GM12874 (cell line): ENCODE measurements around the gene NR6A1.

ENCODE experiments used
- TF ChIP-seq, protein P1 (sequence below): IDR thresholded peaks from 2 replicates; pipeline ENCODE4 v1.5.1; 2011; ENCODE audit warnings: low read depth, mild to moderate bottlenecking, control low read depth, low read length, moderate library complexity; ENCODE audit not compliant: insufficient read depth

Gene NR6A1

DNA sequence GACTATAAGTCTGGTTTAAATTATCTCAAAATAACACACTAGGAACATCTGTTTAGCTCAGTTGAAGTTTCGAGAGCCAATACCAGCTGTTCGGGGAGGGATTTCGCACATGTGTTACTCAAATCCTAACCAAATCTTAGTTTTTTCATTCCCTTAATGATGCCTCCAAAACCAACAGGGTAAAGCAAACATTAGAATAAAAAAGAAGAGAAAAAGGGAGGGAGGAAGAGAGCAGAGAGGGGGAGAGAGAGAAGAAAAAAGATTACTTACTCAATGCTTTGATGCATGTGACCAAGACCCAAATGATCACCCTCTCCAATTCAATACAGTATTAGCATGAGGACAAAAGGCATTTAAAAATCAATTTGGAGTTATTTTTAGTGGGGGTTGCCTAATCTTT is 177.9 kb downstream of the NR6A1 start:
- TF ChIP-seq, protein P1, sequence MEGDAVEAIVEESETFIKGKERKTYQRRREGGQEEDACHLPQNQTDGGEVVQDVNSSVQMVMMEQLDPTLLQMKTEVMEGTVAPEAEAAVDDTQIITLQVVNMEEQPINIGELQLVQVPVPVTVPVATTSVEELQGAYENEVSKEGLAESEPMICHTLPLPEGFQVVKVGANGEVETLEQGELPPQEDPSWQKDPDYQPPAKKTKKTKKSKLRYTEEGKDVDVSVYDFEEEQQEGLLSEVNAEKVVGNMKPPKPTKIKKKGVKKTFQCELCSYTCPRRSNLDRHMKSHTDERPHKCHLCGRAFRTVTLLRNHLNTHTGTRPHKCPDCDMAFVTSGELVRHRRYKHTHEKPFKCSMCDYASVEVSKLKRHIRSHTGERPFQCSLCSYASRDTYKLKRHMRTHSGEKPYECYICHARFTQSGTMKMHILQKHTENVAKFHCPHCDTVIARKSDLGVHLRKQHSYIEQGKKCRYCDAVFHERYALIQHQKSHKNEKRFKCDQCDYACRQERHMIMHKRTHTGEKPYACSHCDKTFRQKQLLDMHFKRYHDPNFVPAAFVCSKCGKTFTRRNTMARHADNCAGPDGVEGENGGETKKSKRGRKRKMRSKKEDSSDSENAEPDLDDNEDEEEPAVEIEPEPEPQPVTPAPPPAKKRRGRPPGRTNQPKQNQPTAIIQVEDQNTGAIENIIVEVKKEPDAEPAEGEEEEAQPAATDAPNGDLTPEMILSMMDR: no peak

DNA sequence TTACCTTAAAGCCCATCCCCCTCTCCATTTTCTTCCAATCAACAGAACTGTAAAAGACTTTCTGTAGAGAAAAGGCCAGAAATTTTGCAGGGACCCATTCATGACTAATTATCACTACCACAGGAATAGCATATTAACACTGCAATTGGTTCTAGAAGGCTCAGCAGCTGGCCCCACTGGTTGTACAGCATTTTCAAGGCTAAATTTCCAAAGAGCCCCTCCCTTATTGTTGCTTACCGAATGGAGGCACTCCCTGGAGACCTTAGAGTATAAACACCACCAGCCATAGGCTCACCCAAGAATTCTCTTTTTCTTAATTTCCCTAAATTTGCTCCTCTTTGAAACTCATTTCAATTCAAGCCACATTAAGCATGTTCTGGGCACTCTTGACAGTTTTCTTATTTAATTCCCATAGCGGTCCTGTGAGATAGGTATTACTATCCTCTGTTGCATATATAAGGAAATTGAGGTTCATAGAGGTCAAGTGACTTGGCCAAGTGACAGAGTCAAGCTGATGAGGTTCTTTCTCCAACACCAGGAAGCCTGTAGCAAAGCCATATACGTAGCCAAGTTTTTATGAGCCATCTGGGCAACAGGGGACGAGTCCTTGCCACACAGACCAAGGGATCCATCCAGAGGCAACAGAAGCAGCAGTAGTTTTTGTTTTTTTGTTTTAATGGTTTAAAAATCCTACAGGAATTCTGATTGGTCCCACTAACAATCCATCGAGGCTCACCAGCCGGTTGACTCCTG is 180.0 kb downstream of the NR6A1 start:
- TF ChIP-seq, protein P1: no peak

DNA sequence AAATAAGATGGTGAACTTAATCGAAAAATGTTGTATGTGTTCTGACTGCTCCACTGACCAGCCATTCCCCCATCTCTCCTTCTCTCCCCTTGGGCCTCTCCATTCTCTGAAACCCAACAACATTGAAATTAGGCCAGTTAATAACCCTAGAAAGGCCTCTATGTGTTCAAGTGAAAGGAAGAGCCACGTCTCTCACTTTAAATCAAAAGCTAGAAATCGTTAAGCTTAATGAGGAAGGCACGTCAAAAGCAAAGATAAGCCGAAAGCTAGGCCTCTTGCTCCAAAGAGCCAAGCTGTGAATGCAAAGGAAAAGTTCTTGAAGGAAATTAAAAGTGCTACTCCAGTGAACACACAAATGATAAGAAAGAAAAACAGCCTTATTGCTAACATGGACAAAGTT is 186.5 kb downstream of the NR6A1 start:
- TF ChIP-seq, protein P1: no peak

DNA sequence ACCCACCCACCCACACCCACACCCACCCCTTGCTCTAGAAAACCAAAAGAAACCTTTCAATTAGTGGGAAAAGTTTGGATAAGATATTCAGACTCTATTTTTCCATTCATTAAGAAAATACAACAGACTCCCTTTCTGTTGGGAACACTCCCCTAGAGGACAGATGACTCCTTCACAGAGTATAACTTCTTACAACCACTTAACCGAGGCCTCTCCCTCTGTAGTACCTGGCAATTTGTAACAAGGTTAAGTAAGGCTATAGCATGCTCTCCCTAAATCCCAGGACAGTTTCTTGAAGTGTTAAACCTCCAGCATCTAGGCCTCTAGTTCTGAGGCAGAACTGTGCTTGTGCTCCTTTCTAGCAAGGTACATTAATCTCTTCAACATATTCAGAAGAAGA is 188.0 kb downstream of the NR6A1 start:
- TF ChIP-seq, protein P1: no peak

DNA sequence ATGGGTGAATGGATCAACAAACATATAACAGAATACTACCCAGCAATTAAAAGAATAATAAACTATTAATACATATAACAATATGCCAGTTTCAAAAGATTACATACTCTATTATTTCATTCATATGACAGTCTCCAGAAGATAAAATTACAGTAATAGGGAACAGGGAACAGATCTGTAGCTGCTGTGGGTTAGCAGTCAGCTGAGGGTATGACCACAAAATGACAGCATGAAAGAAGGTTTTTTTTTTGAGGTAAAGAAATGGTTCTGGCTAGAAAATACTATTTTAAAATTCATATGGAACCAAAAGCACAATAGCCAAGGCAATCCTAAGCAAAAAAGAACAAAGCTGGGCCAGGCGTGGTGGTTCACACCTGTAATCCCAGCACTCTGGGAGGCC is 190.9 kb downstream of the NR6A1 start:
- TF ChIP-seq, protein P1: no peak

DNA sequence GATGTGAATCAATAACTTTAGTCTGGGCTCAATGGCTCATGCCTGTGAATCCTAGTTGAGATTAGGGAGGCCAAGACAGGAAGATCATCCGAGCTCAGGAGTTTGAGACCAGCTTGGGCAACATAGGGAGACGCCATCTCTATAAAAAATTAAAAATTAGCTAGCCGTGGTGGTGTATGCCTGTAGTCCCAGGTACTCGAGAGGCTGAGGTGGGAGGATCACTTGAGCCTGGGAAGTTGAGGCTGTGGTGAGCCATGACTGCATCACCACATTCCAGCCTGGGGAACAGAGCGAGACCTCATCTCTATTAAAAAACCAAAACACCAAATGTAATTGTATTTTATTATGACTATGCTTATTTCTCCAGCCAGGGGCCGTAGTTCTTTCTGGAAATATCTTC is 194.4 kb downstream of the NR6A1 start:
- TF ChIP-seq, protein P1: no peak

DNA sequence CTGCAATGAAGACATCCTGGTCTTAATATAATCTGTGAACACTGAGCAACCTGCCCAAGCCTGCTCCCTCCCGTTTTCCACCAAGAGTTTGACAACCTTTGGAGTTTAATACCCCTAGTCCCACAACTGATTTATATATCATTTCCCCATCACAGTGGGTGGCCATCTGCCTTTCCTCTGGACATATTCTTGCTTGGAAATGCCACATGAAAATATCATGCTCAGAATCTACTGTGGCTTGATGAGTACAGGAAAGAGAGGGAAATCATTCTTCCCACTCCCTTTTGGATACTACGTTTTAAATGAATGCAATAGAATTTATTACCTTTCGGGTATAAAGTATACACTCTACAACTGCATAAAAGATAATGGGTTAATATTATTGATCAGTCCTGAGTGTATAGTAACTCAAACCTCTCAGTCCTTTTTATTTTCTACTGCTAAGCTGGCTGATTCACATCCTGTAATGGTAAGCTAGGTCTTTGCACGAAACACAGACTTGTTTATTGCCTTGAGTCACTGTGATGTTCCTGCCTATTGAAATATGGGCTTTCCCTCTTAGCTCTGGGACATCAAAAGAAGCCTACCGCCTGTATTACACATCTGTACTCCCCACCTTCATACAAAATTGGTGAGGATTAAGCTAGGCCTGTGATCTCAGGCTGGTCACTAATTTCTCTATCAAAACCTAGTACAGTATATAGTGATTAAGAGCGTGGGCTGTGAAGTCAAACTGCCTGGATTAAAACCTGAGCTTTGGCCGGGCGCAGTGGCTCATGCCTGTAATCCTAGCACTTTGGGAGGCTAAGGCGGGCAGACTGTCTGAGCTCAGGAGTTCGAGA is 196.4 kb downstream of the NR6A1 start:
- TF ChIP-seq, protein P1: no peak
